ENCODE data around the gene SERPINE2.
A peak's percentile ranks its signal among the peaks of the same experiment; 100 is the strongest.

SERPINE2 gene

GRCh38 chr2:224042191-224042696 lies 3.2 kb upstream of the SERPINE2 start:
- no peak for DNase-seq

- DNase-seq: no peak
Observed at GRCh38 chr2:224041554-224041953, 2.5 kb upstream of the SERPINE2 start.

GRCh38 chr2:224040753-224041152 lies 1.7 kb upstream of the SERPINE2 start:
- DNase-seq: no peak

- peak in 2 of 6 experiments; percentile 29 to 58 for DNase-seq
Observed at GRCh38 chr2:224039770-224040440, 819 bp upstream of the SERPINE2 start.

GRCh38 chr2:224038830-224039079 lies 331 bp downstream of the SERPINE2 start:
- DNase-seq: peak in 1 of 6 experiments; percentile 29

- peak; percentile 8 to 62 (median 28) for DNase-seq
Observed at GRCh38 chr2:224038049-224038829, 847 bp downstream of the SERPINE2 start.

GRCh38 chr2:224036731-224037361 lies 2.2 kb downstream of the SERPINE2 start:
- DNase-seq: no peak

GRCh38 chr2:224034017-224034416 lies 5.1 kb downstream of the SERPINE2 start:
- DNase-seq: no peak

- DNase-seq: no peak
Observed at GRCh38 chr2:224033601-224034000, 5.5 kb downstream of the SERPINE2 start.

GRCh38 chr2:224032283-224032682 lies 6.8 kb downstream of the SERPINE2 start:
- DNase-seq: peak in 3 of 6 experiments; percentile 5 to 33 (median 9)

GRCh38 chr2:224031358-224031970 lies 7.6 kb downstream of the SERPINE2 start:
- DNase-seq: no peak

GRCh38 chr2:224030786-224031185 lies 8.3 kb downstream of the SERPINE2 start:
- DNase-seq: no peak

GRCh38 chr2:224029876-224030275 lies 9.2 kb downstream of the SERPINE2 start:
- DNase-seq: no peak

GRCh38 chr2:224027931-224028330 lies 11.2 kb downstream of the SERPINE2 start:
- DNase-seq: peak in 1 of 6 experiments; percentile 9

GRCh38 chr2:224027070-224027469 lies 12.0 kb downstream of the SERPINE2 start:
- no peak for DNase-seq

- DNase-seq: peak; percentile 7 to 71 (median 60)
Observed at GRCh38 chr2:224025874-224026273, 13.2 kb downstream of the SERPINE2 start.

GRCh38 chr2:224024270-224024669 lies 14.8 kb downstream of the SERPINE2 start:
- peak in 2 of 6 experiments; percentile 28 to 57 for DNase-seq

GRCh38 chr2:224023188-224023587 lies 15.9 kb downstream of the SERPINE2 start:
- DNase-seq: no peak

- no peak for DNase-seq
Observed at GRCh38 chr2:224022486-224022885, 16.6 kb downstream of the SERPINE2 start.

GRCh38 chr2:224020523-224020922 lies 18.6 kb downstream of the SERPINE2 start:
- DNase-seq: no peak

- DNase-seq: no peak
Observed at GRCh38 chr2:224017957-224018356, 21.1 kb downstream of the SERPINE2 start.

- DNase-seq: peak in 2 of 6 experiments; percentile 9 to 25
Observed at GRCh38 chr2:224016963-224017362, 22.1 kb downstream of the SERPINE2 start.

GRCh38 chr2:224014336-224014735 lies 24.8 kb downstream of the SERPINE2 start:
- no peak for DNase-seq
